ENCODE measurements around the gene RPP14.
"Not testable (repeated sequence)": the region's sequence is repeated elsewhere in the genome, so short reads cannot be mapped to it uniquely, and the experiment has no call there.

RPP14 gene

DNA sequence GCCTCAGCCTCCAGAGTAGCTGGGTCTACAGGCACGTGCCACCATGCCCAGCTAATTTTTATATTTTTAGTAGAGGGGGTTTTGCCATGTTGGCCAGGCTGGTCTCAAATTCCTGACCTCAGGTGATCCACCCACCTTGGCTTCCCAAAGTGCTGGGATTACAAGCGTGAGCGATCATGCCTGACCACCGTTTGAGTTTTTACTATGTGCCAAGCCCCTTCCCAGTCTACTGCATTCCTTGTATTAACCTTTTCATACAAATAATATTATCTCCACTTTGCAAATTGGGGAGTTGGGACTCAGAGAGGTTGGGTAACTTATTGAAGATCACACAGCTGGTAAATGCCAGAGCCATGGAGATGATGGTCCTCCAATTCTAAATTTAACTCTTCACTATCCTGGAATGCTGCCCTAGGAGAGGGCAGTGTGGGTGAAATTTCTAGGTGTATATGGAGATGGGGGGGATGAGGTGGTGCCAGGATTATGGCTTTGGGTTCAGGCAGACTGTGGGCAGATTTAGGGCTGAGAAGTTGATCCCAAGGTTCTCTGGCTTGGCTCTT lies 25.6 kb downstream of the RPP14 start:
- no peak for DNase-seq (ENCODE audit: low spot score)

DNA sequence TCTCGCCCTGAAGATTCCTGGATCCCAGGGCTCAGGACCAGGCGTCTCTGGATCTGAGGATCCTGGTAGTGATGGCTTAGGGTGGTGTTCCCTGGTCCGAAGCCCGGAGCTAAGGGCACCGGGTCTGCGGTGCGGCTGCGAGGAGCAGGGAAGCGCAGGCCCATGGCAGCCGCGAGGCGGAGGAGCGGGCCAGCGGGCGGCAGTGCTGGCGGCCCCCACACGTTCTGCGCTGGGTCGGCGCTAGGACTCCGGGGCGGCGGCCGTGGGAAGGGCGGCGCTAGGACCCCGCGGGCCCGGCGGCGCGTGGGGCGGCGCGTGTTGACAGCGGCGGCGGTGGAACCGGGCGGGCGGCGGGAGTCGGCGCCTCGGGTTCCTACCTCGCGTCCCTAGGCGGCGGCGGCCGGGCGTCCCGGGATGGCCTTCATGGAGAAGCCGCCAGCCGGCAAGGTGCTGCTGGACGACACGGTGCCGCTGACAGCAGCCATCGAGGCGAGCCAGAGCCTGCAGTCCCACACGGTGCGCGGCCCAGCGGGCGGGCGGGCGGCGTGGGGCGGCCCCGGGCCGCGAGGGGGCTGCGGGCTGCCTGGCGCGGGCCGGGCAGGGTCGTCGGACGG lies 26.6 kb downstream of the RPP14 start, which contains the start of gene PXK:
PXK (plus strand) TSS at position 318 of the 614 bp plus-strand sequence; CDS start at position 415, 97 bp downstream.
- peak; percentile 88 for DNase-seq (ENCODE audit: low spot score)

DNA sequence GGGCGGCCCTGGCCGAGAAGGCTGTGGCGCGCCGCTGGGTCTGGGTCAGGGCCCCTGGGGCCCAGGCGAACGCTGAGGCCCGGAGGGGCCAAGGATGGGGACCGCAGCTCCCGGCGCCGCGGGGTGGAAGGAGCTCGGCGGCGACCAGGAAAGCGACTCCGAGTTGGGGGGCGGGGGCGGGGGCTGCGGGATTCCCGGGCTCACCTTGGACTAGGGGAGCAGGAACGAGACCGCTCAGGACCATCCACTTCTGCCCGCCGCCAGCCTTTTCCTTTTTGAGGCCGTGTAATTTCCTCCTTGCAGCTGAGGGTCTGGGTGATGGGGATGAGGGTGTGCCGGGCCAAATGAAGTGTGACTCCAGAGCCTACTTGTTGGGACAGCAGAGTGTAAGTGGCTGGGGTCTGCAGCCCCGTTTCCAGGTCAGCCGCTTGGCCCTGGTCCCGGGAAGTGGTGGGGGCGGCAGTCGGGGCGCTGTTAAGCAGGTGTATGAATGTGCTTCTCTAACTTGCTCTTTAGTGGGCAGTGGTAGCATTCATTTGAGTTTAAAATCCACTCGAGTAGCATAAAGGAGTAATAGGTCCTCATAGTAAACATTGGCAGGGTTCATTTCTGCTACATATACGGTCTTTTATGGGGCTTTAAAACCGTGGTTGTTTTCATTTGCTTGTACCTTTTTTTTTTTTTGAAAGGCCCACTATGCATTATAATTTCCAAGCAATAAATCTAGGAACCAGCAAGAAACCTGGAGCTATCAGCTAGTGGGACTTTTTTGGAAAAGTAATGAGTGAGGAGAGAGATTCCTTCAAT lies 27.4 kb downstream of the RPP14 start:
- DNase-seq (ENCODE audit: low spot score) = peak; percentile 45

DNA sequence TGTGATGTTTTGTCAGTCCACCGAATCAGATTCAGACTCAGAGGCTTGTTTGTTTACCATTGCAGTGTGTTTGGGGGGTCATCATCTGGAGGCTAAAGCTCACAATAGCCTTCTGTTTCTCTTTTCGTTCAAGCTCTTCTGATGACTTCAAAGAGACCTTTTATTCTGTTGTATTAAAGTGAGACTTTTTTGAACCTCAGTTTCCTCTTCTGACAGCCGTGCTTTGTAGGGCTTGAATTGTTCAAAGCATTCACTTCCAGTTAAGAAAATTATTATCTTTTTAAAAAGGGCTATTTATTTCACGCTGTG lies 27.9 kb downstream of the RPP14 start:
- peak; percentile 89 for DNase-seq (ENCODE audit: low spot score)

DNA sequence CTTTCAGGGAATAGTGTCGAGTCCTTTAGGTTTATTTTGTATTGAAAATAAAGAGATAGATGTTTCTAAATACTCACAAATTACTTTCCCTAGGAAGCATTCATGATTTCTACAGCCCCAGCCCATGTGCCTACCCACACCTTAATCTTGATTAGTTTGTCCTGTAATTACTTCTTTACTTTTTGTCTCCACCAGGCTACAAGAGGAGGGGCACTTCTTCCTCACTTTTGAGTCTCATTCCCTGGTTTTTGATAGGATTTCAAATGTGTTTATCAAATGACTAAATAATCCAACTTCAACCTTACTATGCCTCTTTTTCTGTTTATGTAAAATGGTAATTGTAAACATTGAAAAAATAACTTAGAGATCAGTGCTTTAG lies 28.4 kb downstream of the RPP14 start:
- DNase-seq (ENCODE audit: low spot score) = no peak

DNA sequence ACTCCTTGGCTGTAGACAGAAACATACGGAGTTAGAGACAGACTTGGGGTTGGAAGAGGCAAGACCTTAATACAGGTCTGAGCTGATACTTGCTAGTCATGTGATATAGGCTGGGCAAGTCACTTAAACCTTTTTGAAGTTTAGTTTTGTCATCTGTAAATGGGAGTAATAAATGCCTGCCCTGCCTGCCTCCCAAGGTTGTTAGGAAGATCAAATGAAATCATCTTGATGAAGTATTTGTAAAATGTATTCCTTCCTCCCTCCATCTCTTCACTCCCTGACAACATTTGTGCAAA lies 29.6 kb downstream of the RPP14 start:
- no peak for DNase-seq (ENCODE audit: low spot score)

DNA sequence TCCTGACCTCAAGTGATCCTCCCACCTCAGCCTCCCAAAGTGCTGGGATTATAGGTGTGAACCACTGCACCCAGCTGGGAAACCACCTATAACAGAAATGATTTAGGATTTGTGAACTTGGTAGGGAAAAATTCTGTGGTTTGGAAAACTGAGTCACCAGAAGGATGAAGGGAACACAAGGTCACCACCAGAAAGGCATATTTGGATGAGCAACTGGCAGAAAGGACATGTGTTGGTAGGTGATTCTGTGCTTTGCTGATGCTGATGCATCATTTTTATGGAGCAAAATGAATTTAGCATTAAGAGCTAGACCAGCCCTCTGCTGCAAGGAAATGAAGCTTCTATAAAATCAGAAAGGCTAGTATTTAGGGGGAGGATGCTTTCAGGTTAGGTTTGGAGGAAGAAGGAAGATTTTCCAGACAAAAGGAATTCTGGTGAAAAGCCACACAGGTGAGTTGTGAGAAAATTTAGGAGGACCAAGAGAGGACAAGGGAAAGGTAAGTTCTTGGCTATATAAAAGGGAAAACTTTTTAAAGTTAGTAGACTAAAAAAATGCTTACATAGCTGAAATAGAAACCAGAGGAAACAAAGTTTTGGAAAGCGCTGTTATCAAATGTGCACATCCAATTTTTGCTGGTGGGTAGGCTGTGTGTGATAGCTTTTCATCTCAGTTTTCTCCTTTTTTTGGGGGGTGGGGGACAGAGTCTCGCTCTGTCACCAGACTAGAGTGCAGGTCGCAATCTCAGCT lies 30.3 kb downstream of the RPP14 start:
- no peak for DNase-seq (ENCODE audit: low spot score)

DNA sequence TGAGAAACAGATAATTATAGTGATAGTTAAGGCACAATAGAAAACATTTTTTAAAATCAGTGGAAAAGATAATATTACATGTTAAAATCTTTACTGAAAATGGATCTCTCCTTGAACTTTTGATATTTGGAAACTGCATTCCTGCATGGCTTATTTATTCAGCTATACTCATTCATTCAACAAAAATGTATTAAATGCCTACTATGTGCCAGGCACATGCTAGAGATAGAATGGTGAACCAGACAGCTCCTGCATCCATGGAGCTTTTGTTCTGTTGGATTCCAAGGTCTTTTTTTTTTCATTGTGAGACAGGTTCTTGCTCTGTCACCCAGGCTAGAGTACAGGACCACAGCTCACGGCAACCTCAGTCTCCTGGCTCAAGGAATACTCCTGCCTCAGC lies 31.1 kb downstream of the RPP14 start:
- no peak for DNase-seq (ENCODE audit: low spot score)

DNA sequence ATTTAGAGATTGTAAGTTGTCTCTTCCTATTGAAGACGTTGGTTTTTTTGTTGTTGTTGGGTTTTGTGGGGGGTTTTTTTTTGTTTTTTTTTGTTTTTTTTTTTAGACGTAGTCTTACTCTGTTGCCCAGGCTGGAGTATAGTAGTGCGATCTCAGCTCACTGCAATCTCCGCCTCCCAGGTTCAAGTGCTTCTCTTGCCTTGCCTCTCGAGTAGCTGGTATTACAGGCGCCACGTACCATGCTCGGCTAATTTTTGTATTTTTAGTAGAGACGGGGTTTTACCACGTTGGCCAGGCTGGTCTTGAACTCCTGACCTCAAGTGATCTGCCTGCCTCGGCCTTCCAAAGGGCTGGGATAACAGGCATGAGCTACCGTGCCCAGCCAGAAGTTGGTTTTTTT lies 33.1 kb downstream of the RPP14 start:
- not testable (repeated sequence) for DNase-seq (ENCODE audit: low spot score)

DNA sequence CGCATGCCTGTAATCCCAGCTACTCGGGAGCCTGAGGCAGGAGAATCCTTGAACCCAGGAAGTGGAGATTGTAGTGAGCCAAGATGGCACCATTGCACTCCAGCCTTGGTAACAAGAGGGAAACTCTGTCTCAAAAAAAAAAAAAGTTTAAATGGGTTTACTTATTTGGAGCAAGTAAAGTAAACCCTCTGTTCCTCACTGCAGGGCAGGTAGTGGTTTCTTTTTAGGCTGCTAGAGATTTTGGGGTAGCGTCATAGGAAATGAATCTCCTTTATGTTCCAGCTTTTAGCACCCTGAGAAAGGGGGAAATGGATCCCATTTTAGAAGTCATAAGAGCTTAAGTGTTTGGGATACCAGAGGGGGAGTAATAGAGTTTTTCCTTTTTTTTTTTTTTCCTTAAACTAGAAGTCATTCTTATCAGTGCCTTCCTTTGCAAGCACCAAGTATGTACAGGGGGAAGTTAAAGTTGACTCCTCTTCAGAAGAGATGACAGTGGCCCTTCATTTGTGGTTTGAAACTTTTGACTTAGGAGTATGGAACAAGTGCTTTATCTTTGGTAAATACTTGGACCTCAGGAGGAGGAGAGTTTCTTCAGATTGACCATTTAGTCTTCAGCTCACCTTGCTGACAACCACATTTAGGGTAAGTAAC lies 34.7 kb downstream of the RPP14 start:
- DNase-seq (ENCODE audit: low spot score) = no peak

DNA sequence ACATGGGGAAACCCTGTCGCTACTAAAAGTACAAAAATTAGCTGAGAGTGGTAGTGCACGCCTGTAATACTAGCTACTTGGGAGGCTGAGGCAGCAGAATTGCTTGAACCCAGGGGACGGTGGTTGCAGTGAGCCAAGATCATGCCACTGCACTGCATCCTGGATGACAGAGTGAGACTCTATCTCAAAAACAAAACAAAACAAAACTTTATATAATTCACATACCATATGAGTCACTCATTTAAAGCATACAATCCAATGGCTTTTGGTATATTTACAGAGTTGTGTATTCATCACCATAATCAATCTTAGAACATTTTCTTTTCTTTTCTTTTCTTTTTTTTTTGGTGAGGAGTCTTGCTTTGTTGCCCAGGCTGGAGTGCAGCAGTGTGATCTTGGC lies 35.3 kb downstream of the RPP14 start:
- no peak for DNase-seq (ENCODE audit: low spot score)

DNA sequence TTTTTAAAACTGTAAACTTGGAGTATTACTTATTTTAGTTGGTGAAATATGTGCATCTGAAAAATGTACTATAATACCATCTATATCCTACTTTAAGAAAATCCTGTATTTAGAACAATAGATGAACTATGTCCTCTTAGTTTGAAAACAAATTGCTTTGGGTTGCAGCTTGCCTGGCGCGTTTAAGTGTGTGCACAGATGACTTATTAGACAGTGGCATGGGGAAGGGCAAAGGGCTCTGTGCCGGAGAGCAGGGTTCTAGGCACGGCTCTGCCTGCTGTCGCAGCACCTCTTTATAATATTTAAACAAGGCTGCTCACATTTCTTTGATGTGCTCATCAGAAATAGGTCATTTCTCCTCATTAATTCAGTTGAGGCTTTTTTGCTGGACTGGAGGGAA lies 36.6 kb downstream of the RPP14 start:
- DNase-seq (ENCODE audit: low spot score) = no peak

DNA sequence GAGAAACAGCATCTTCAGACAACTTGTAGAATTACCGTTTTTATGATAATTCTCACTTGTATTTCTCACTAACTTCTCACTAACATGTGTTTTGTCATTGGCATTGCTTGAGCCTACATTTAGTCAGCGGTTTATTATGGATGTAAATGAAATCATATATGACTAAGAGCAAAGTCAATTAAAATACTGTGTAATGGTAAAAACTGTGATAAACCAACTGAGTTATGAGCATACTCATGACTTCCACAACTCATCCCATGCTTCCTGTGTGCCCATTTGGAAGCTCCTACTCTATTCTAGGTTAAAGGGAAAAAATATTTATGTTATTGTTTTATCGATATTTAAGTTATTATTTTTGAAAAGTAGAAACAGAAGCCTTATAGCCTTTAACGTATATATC lies 39.4 kb downstream of the RPP14 start:
- DNase-seq (ENCODE audit: low spot score) = no peak

DNA sequence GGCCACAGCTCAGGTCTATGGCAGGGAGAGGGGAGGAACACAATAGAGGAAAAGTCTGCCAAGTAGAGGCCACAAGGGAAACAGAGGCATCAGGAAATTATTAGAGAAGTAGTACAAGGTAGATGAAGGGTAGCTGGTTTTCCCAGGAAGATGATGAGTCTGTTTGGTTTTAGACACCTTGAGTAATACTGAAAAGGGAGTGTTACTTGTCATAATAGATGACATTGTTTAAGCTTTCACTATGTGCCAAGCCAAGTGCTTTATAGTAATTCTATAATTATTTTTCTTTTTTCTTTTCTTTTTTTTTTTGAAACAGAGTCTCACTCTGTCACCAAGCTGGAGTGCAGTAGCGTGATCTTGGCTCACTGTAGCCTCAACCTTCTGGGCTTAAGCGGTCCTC lies 40.3 kb downstream of the RPP14 start:
- no peak for DNase-seq (ENCODE audit: low spot score)

DNA sequence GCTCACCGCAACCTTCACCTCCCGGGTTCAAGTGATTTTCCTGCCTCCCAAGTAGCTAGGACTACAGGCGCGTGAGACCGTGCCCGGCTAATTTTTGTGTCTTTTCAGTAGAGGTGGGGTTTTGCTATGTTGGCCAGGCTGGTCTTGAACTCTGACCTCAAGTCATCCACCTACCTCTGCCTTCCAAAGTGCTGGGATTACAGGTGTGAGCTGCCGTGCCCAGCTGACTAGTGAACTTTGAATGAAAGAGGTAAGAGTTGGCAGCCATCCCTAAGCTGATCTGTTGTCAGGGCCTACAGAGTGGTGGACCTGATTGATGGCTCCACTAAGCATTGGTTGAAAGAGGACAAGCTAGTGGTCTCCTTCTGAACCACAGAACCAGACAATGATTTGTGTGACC lies 41.9 kb downstream of the RPP14 start:
- DNase-seq (ENCODE audit: low spot score) = no peak

DNA sequence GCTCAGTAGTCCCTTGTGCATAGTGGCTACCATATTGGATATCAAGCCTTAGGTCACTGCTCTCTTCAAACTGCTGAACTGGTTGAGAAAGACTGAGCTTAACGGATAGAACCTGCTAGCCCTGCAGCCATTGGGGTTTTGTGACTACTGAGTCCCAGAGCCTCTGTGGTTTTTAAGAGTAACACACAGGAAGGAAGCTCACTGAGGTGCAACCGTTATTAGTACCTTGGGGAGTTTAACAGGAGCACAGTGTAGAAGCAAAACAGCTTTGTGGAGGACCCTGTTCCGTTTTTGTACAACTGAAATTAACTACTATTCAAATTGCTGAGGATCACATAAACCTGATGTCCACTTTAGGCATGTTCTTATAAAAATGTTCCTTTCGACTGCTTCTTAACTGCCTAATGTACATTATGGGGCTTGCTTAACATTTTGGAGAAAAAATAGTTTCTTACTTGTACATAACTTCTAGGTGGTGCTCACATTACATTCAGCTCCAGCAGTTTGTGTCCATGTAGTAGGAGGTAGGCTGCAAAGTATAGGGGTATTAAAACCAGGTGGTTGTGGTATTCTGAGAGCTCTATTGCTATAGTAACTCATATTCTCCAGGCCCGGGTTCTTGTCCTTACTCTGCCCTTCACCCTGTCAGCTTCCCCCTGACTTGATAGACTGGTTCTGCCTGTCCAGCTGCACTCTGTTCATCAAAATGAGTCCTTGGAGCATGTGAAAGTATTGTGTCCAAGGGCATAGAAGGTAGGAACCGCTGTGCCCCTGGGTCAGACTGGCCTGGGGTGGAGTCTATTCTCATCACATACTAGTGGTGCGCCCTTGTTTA lies 44.0 kb downstream of the RPP14 start:
- no peak for DNase-seq (ENCODE audit: low spot score)

DNA sequence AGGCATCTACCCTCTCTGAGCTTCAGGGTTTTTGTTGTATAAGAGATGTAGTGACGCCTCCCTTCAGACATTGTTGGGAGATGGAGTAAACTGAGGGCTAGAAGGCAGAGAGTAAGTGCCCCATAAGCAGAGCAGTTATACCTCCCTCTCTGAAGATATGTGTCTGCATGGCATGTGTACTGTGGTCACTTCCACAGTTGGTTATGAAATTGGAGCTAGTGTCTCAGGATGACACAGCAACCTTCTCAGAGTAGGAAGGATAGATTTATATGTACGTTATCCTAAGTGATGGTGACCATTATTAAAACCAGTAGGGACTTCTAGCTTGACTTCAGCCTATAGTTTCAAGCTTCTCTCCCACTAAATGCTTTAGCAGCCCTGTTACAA lies 44.6 kb downstream of the RPP14 start:
- DNase-seq (ENCODE audit: low spot score) = no peak

DNA sequence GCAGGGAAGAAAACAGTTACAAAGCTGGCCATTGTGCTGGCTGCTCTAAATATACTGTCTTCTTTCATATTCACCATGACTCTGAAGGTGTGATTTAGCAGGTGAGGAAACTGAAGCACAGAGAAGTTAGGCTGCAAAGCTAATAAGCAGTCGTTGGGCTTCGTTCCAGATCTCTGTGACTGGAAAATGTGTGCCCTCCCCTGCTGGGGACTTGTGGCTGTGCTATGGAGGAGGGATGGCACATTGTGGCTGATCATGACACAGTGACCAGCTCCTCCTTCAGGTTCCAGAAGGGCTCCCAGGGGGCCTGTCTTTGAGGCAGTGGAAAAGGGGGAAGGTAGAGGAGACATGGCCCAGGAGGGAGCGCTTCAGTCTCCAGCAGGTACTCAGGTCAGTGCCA lies 45.9 kb downstream of the RPP14 start:
- no peak for DNase-seq (ENCODE audit: low spot score)

DNA sequence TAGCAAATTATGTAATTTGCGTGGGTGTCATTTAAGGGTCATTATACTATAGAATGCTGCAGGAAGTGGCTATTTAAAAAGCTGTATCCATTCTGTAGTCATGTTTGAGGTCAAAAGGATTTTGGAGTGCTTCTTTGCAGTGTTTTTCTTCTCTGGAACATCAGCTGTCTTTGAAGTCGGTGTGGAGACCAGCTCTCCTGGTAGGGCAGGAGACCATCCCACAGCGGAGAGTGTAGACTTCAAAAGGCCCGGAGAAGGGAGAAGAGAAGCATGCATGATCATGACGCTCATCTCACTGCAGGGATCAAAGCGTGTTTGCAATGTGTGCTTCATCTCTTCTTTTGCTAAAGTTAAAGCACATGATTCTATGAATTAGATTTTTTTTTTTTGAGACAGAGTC lies 46.6 kb downstream of the RPP14 start:
- no peak for DNase-seq (ENCODE audit: low spot score)

DNA sequence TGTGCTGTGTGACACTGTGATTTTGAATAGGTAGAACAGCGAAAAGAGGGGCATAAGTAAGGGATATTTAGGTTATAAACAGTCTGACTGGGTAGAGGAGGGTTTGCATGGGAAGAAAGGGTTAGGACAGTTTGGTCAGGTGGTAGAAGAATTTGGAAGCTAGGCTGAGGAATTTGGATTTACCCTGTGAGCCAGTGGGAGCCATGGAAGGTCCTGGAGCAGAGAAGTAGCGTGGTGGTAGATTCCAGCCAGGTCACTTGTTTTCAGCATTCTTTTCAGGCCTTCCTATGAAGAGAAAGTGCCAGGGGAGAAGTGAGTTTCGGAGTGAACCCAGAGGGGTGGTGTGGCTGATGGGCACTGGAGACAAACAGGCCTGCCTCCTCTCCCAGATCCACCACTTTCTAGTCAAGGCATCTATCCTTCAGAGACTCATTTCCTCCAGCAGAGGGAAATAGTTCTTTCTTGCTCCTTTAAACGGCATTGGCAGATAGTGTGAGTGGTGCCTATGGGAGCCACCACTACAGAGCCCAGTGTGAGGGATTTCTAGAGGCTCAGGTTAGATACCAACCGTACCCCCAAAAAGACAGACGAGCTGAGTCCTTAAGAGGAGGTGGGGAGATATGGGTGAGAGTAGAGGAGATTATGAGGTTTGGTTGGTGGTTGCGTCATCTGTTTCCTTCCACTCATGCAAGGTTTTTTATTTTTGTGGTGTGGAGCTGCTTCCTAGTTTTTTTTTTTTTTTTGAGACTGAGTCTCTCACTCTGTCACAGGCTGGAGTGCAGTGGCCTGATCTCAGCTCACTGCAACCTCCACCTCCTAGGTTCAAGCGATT lies 47.9 kb downstream of the RPP14 start:
- DNase-seq (ENCODE audit: low spot score) = no peak

DNA sequence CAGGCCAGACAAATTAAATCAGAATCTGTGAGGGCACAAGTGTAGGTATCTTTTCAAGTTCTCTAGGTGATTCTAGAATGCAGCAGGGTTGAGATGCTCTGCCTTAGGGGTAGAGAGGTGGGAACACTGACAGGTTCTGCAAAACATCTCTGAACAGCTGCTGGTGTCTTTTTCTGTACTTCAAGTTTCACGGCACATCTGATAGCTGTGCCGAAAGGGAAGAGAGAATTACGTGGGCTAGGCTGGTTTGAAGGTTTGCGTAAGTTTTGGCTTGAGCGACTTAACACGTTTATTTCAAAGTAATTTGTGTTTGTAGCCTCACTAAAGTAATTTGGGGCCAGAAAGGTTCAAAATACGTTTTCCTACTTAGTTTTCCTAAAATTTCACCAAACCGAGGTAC lies 49.1 kb downstream of the RPP14 start:
- peak; percentile 52 for DNase-seq (ENCODE audit: low spot score)
